Measurements from ENCODE around the gene FANCI.

The FANCI gene

DNA sequence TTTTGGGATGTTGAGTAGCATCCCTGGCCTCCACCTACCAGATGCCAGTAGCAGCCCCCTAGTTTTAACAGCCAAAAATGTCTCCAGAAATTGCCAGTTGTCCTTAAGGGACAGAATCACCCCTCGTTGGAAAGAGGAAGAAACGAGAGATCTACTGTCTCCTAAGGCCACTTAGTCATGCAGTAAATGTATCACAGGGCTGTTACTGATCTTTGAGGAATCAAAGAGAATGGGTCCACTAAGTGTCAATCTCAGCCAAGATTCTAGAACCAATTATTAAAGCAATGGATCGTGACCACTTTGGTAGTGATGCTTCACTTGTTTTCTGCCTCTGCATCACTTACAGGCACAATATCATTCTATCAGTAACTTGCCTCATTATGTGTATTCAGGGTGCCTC, 64.5 kb downstream of the FANCI start:
- no peak for DNase-seq

DNA sequence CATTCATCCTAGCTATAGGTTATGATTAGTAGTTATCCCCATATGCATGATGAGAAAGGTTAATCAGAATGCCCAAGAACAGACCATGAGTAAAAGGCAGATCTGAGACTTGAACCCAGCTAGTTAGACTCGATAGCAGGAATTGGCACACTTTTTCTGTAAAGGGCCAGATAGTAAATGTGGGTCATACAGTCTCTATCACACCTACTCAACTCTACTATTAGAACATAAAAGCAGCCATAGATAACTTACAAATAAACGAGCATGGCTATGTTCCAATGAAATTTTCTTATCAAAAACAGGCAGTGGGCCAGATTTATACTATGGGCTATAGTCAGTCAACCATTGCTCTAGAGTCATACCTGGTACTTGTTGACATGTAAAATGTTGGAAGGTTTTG, 66.2 kb downstream of the FANCI start:
- DNase-seq = no peak

DNA sequence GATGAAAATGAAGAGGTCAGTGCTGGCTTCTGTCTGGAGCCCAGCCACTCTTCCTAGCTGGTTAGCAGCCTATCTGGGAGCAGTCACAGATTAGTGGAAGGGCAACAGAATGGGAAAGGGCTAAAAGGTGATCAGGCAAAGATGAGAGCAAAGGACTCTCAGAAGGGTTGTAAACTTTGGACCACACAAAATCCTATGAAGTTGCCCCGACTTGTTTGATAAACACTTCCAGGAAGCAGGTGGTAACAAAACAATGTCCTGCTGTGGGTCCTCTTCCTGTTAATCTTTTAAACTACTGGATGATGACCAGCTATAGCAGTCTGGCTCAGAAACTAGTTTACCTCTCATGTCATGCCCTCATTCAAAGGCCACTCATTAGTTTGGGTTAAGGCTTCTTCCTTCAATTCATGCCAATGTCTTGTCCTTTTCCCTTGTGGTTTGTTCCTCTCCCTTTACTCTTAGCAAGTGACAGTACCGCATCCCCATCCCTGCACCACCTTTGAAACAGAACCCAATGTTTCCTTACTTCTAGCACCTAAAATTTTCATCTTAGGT, 71.7 kb downstream of the FANCI start:
- no peak for DNase-seq

DNA sequence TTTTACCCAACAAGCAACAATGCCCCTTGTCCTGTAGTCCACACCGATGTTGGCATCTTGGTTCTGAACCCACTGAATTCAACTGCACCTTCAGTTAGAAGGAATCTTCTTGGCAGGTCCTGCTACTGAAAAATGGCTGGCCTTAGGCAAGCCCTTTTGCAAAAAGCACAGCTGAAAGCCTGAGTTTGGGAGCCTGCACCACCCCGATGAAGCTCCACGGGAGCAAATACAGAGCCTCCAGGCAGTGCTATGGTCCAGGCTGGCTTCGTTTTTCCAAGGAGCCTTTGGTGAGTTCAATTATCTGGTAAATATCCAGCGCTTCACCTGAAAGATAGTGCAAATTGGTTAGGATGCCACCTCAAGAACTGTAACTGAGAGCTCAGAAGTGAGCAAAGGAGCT, 72.7 kb downstream of the FANCI start:
- DNase-seq = no peak

DNA sequence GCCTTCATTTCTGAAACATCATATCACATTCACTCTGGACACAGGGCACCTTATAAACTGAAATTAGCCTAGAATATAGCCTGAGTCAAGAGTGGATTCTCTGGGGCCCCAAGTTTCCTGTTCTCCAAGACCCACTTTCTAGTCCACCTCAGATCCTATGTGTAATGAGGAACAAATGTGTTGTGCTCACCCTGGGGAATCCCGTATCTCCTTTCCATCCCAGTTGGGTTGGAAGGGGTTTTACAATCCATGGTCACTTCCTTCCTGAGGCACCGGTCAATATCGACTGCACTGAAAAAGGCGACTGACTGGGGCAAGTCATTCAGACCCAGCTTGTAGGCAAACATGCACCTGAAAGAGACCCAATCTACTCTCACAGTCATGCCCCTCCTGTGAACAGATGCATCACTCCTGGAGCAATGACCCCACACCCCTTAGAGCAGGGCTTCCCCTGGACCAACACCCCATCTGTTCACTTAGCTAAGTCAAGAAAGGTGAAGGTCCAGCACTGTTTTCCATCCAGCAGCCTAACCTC, 73.5 kb downstream of the FANCI start:
- DNase-seq = no peak

DNA sequence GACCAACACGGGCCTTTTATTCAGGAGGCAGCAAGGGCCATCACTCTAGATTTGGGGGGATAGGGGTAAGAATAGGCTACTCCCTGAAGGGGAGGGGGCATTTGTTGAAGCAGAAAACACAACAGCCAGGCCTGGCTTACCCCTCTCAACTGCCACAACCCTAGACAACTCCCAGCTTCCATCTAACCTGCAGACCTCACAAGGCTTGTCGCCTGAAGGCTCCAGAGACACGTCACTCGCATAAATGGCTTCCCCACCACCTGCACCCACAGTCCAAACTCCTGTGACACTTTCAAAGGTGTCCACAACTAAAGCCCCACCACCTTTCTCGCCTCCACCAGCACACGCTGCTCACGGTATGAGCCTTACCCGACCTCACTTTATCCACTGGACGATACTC, 75.9 kb downstream of the FANCI start:
- no peak for DNase-seq

DNA sequence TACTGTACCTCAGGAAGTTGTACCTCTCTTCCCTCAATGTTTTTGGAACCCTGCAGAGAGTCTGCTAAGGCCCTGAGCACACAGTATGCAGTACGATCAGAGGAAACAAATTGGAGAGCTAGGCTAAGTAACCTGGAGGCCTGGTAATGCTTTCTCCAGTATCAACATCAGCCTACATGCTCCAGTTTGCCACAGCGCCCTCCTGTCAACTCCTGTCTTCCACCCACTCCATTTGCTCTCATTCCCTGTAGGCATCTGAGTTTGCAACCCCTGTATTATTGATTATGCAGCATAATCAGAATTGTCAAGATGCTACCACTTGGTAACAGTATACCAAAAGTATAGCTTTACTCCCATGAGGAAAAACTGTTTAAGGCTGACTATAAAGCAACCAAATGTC, 76.4 kb downstream of the FANCI start:
- no peak for DNase-seq

DNA sequence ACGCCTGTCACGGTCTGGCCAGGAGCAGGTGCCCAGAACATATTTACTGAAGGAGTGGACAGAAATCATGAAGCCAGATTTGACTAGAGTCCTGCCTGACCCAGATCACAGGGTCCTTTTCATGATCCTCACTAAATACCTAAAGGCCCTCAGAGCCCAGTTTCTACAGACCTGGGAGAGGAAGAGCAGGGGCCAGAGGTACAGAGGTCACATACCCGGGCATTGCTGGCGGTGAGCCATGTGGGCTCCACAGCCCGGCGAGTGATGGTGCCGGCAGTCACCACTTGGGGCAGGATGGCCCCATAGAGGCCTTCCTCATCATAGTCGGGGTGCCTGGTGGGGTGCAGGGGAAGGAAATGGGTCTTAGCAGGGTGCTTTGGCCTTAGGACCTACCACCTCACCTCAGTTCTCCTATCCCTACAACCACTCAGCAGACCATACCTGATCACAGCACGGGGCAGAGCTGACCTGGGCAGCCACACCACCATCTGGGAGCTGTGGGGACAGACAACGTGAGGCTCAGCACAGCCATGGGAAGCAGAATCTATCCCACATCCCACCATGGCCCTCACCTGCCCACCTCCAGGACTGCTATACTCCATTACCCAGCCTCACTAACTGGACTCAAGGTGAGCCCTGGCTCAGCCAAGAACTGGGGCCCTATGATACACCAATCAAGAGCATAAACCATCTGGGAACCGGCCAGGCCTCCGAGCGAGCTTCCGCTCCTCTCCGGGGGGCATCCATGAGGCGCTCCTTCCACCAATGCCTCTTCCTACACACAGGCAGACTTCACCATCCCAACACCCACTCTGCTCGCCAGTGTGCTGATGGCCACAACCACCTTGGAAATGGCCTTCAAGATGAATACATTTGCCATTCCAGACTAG, 78.0 kb downstream of the FANCI start:
- no peak for DNase-seq

DNA sequence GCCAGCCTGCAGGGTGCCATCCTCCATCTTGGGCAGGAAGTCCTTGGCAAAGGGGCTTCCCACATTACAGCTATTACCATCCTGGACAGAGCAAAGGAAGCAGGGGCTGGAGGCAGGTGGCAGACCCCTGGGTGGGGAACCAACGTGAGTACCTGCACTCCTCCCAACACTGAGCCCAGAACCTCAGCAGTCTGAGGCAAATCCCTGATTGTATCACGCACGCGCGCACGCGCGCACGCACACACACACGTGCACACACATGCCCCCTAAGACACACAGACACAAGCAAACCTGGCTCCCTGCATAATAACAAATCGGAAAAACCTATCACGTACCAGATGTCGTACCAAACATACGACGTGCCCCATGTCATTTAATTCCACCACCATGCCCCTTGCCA, 79.0 kb downstream of the FANCI start:
- DNase-seq = no peak

DNA sequence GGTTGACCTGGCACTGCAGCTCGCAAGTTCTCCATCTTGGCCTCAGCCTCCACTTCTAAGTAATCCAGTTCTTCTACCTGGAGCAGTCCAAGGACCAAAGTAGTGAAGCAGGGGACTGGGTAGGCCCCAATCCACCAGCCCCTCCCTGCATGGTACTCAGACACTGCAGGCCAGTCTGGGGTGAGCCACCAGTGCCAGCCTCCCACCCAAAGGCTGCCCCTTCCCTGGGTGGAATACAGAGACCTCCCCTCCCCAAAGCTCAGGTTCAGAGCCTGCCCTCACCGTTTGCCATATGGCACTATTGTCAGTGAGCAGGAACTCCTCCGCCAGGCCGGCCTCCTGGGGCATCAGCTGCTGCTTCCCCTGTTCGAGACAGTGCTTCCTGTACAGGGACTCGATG, 80.0 kb downstream of the FANCI start:
- DNase-seq = no peak

DNA sequence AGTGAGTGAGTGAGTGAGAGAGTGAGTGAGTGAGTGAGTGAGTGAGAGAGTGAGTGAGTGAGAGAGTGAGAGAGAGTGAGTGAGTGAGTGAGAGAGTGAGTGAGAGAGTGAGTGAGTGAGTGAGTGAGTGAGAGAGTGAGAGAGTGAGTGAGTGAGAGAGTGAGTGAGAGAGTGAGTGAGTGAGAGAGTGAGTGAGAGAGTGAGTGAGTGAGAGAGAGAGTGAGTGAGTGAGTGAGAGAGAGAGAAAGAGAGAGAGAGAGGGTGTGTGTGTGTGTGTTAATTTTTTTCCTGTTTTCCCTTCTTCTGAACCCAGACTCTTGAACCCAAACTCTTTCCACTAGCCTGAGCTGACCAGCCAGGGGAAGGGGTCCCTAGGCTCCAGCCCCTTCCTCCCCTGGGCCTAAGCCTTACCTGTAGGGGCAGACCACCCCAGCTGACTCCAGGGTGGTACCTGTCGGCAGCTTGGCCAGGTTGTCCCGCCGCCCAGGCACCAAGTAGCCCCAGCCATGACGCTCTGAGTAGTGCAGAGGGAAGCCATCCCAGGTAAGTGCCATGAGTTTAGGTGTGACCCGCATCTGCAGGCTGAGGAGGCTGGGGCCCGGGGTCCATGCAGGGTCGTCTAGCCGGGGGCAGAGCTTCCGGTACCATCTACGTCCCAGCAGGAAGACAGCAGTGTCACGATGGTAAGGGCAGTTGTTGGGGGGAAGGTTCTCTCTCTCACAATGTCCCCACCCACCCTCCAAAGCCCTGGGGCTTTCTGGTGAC, 81.4 kb downstream of the FANCI start:
- DNase-seq = no peak

DNA sequence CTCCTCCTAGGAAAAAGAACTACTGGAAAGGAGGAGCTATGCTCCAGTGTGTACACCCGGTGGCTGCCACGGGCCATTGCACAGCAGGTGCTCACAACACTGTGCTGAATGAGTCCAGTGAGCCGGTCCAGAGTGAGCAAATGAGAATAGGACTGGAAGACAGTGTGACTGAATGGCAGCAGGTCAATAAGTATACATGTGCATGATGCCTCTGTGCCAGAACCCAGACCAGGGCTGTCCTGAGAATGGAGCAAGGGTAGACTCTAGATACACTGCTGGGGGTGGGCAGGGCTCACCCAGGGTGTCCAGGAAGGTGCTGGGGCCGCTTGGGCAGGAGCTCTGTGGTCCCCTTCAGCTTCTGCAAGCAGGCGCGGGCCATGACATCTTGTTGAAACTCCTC, 82.5 kb downstream of the FANCI start:
- peak; percentile 92 for DNase-seq

DNA sequence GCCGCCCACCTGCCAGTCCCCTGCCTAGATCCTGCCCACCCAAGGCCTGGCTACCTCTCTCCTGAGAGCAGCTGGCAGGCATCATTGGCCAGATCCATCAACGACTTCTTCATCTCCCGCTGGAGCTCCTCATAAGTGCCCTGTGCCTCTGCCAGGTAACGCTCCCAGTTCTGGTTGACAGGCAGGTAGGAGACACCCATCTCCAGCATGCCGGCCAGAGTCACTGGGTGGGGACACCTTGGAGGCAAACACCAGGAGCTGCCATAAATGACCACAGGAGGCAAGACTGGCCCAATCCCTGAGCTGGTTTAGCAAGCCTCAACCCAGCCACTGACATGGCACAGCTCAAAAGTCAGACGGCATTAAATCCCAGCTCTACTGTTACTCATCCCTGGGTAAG, 83.3 kb downstream of the FANCI start:
- no peak for DNase-seq

DNA sequence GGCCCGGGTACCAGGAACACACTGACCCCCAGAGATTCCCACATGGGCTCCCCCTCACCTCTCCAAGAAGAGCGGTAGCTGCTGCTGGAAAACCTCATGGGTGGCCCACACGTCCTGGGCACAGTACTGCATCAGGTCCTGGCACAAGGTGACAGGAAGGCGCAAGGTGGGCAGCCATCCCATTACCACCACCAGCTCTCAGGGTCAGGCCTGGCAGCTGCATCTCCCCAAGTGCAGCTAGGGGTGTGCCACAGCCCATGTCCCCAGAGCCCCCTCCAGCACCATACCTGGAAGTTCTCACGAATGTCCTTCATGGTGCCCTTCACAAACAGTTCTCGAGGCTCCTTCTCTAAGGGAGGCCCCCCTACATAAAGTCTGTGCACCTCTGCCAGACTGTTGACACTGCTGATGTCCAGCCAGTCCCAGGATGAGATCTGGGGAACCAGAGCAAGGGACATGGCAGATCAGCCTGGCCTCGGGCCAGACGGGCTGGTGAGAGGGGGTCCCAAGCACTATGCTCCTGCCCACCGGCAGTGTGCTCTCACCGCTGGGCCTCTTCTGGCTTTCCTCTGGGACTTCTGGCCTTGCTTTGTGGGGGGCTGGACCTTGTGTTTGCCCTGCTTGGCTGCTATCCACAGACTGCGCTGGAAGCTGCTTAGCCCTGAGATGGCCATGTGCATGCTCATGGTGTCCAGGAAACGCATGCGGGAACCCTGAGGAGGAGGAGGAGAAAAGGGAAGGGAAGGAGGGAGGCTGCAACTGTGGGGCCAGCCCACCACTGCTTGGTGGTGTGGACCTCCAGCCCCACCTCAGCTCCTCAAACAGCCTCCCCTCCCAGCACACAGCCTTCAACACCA, 84.8 kb downstream of the FANCI start:
- no peak for DNase-seq

DNA sequence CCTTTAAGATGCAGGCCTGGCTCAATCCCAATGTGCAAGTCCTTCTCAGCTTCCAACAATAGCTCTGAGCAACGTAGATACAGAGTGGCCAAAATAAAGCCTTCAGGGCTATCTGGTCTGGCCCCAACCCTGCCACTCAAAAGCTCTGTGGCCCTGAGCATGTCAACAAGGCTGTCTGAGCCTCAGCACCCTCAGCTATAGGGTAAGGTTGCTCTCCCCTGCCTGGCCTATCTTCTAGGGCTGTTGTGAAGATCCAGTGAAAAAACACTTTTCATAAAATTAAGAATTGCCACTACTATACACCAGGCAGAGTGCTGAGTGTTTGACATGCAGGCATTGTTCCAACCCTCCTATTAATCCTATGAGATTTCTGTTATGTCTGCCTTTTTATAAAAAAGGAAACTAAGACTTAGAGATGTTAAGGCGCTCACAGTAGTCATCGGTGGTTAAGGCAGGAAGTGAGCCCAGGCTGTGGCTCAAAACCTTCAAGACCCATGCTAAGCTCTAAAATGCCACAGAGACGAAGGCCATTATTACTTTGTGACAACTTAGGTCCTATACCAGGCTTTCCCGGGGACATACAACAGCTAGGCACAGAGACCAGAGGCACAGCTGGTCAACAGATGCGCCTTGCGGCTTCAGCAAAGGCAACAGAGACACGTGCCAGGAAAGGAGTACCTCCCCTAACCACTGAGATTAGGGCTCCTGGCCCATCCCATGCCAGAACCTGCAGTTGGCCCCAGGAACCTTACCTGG, 85.7 kb downstream of the FANCI start:
- no peak for DNase-seq

DNA sequence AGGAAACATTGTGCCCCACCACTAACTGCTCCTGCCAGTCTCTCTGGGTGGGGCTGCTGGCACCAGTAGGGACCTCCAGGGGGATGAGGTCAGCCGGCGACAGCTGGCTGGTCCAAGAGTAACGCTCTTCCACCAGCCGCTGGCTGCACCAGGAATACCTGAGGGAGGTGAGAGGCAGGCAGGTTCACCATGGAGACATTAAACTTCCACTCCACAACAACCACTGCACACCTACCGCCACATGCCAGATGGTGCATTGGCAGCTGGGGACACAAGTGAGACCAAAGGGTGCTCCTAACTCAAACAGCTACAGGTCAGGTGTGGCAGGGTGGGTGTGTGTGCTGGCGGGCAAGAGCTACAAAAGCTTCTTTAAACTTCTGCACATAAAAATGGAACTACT, 86.3 kb downstream of the FANCI start:
- DNase-seq = no peak

DNA sequence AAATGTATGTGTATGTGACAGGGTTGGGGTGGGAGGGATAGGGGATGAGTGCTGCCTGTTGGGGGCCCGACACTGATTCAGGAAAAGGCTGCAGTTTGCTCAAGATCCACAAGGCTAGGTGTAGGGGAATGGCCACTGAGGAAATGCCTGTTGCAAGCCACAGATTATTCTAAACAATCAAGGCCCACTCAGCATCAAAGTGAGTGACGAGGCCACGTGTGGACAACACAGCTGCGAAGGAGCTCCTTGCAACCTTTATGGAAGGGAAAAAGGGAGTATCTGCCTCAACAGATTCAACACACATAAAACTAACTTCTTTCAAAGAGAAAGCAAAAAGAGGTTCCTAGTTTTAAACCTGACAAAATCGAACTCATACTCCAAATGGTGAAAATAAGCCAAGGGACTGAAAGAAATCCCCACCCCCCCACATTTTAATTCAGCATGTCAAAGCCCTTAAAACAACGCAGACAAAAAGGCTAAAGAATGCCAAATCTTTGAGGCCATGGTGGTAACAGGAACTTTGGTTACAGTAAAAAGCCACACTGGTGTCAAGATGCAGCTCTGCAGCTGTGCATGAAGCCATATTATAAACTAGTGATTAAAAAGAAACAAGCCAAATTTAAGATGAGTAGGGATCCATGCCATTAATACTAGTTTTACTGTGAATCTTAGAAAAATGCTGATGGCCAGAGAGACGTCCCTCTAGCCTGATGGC, 87.3 kb downstream of the FANCI start:
- DNase-seq = no peak

DNA sequence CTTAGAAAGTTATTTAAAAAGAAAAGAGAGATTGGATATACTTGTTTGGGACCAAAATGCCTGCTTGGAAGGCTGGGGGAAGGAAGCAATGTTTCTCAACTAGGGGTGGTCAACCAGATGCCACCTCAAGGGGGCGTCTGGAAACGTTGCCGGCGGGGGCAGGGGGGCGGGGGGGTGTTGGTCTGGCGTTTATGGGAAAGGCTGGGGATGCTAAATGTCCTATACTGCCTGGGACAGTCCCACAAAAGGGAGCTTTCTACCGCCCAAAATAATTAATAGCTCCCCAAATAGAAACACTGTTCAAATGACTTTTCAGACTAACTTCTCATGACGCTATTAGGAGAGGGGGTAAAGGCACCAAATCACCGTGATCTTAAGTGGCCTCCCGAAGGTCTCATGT, 88.7 kb downstream of the FANCI start:
- no peak for DNase-seq

DNA sequence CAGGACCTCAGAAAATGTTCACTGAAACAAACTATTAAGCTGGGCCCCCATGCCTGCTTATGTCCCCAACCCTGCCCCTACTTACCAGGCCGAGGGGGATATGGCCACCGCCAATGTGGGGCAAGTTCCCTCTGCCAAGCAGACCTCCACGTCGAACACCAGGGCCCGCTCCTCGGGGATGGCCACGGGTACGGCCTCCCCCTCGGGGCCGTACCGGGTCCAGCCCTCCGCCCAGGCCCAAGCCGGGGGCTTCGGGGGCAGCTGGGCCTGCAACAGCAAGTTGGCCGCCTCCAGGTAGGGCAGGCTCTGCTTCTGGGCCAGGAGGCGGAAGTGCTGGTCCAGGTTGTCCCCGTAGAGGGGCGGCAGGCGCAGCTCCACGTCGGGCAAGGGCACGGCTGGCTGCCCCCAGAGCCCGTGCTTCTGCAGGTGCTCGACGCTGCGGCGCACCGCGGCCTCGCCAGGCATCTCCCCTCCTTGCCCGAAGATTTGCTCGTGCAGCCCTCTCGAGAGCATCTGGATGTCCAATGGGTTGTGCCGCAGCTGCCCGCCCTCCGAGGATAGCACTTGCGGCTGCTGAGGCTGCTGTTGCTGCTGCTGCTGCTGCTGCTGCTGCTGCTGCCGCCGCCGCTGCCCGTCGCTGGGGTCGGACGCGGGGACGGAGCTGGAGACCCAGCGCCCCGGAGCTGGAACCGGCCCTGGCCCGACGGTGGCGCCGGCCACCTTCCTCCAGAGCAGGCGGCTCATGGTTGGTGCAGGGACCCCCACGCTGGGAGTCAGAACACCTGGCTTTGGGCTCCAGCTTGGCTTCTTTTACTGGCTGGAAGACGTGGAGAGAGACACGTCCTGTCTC, 89.5 kb downstream of the FANCI start:
- DNase-seq = no peak

DNA sequence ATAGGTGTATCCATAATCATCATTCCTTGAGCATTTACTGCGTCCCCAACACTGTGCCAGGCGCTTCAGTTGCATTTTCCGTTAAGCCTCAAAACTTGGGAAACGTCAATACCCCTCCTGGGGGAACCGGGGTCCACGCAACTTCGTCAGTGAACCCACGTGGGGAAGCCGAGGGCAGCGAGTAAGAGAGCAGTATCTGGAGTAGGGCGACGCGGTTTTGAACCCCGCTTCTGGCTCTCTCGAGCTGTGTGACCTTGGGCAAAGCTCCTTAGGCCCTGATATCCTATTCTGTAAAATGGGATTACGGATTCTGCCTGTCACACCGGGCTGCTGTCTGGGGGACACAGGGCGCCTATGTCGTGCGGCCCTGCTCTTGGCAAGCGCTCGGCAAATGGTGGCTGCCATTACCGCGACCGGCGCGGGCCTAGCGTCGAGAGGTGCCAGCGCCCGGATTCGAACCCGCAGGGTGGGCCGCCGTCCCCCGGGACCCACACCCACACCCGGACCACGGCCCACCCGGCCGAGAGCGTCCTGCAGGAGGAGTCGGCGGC, 90.3 kb downstream of the FANCI start:
- no peak for DNase-seq

All from DMS 273 treated with DMSO at 0.1 percent for 48 hours (cell line).